SU-DHL-6 (cell line): ENCODE measurements around the gene CCRL2.
"Not testable (repeated sequence)": the region's sequence is repeated elsewhere in the genome, so short reads cannot be mapped to it uniquely, and the experiment has no call there.

Experiments
- H2AFZ ChIP-seq: fragments of 200-600 bp; sonication (generic); 2 replicates; pipeline ENCODE4 v1.6.1; 2014; ENCODE audit warnings: low read depth, mild to moderate bottlenecking, moderate library complexity, mixed read lengths, antibody characterized with exemption, low read length; ENCODE audit not compliant: severe bottlenecking
- H3F3A ChIP-seq: fragments of 200-600 bp; shearing (Covaris generic); 2 replicates; pipeline ENCODE4 v1.6.0; 2016; ENCODE audit warnings: antibody characterized with exemption, mild to moderate bottlenecking; ENCODE audit not compliant: insufficient read depth
- H3K27ac ChIP-seq: fragments of 200-600 bp; sonication (generic); 2 replicates; pipeline ENCODE4 v1.5.1; 2016; ENCODE audit warnings: low read depth, mild to moderate bottlenecking, low read length, moderate library complexity, mixed read lengths
- H3K27me3 ChIP-seq: fragments of 200-600 bp; sonication (generic), shearing (Covaris generic); 2 replicates; pipeline ENCODE4 v1.6.0; 2014; ENCODE audit warnings: mild to moderate bottlenecking, low read length
- H3K36me3 ChIP-seq: fragments of 200-600 bp; sonication (generic); 2 replicates; pipeline ENCODE4 v1.6.1; 2014; ENCODE audit warnings: mild to moderate bottlenecking, low read length, mixed read lengths
- H3K4me2 ChIP-seq: fragments of 300-600, 200-600 bp; shearing (Covaris generic), sonication (generic); 2 replicates; pipeline ENCODE4 v1.6.0; 2014; ENCODE audit warnings: low read length, low read depth, mild to moderate bottlenecking; ENCODE audit not compliant: poor library complexity, severe bottlenecking
- H3K4me3 ChIP-seq: fragments of 200-600 bp; sonication (generic); 2 replicates; pipeline ENCODE4 v1.5.1; 2014; ENCODE audit warnings: antibody characterized with exemption, low read length, mild to moderate bottlenecking, mixed read lengths; ENCODE audit not compliant: insufficient read depth, poor library complexity, severe bottlenecking
- H3K79me2 ChIP-seq: fragments of 200-600 bp; sonication (generic); 2 replicates; pipeline ENCODE4 v1.6.1; 2014; ENCODE audit warnings: mild to moderate bottlenecking, low read length, moderate library complexity; ENCODE audit not compliant: insufficient read depth
- H3K9ac ChIP-seq: fragments of 200-600 bp; sonication (generic); 2 replicates; pipeline ENCODE4 v1.7.0; 2014; ENCODE audit warnings: mild to moderate bottlenecking, low read length
- H3K9me2 ChIP-seq: fragments of 200-600 bp; sonication (generic); replicated peaks from 2 replicates; pipeline ENCODE4 v1.6.1; 2014; ENCODE audit warnings: low read length; ENCODE audit not compliant: insufficient read depth
- H3K9me3 ChIP-seq: fragments of 200-600 bp; sonication (generic); 2 replicates; pipeline ENCODE4 v1.6.1; 2014; ENCODE audit warnings: low read length, mixed read lengths; ENCODE audit not compliant: insufficient read depth
- H4K20me1 ChIP-seq: fragments of 200-600 bp; sonication (generic); 2 replicates; pipeline ENCODE4 v1.6.1; 2014; ENCODE audit warnings: low read depth, mild to moderate bottlenecking, antibody characterized with exemption, low read length, moderate library complexity, mixed read lengths
- CTCF ChIP-seq: fragments of 200-600 bp; sonication (generic); IDR thresholded peaks from one replicate; pipeline ENCODE4 v1.5.1; 2017; ENCODE audit warnings: antibody characterized with exemption, mild to moderate bottlenecking, low read length, moderate library complexity; ENCODE audit not compliant: insufficient read depth, poor library complexity, severe bottlenecking
- EZH2phosphoT487 ChIP-seq: fragments of 200-600 bp; sonication (generic), shearing (Covaris generic); conservative IDR thresholded peaks from 2 replicates; pipeline ENCODE4 v1.6.1; 2018; ENCODE audit warnings: mild to moderate bottlenecking, antibody characterized with exemption, low read length, moderate library complexity, mixed read lengths

Gene CCRL2

DNA sequence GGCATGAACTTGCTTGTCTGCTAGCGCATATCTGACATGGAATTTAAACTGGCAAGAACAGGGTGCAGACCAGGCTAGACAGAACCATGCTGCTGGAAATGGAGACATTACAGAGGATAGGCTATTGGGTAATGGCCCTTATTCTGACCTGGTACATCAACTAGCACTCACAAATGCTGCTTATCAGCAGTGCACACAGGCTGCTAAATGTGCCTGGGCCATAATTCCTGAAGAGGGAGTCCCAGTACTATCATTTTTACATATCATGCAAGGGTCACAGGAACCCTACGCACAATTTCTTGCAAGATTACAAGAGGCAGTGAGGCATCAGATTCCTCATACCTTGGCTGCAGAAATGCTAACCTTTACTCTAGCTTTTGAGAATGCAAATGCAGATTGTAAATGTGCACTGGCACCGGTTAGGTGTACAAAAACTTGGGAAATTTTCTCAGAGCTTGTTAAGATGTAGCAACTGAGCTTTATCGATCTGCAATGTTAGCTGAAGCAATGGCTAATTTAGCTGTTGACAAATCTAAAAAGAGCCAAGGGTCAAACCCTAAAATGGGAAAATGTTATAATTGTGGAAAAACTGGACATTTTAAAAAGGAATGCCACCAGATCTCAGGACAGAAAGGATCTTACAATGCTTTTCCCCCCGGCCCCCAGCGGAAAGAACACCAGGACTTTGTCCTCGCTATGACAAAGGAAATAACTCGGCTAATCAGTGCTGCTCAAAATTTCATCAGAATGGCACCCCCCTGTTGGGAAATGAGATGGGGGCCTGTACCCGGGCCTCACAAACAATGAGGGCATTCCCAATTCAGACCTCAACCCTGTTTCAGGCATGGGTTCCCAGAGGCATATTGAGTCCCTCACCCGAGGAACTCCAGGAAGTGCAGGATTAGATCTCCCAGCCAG is 21.1 kb downstream of the CCRL2 start:
- Histone ChIP-seq H3K27me3 (no peaks in the 10 kb centered on the region), H3K9me2 (no peaks in the 10 kb centered on the region), H3K9ac (no peak overlapping the region), H3K9me3 (peaks cover 6% of the 10 kb centered on the region; the same call in 1 of the 2 replicates), H4K20me1 (no peaks in the 10 kb centered on the region), H3K79me2 (no peaks in the 10 kb centered on the region), H3K36me3 (no peaks in the 10 kb centered on the region), H3K4me2 (no peak overlapping the region), H3K27ac (no peak overlapping the region), H2AFZ (no peak overlapping the region), H3K4me3 (no peak overlapping the region), H3F3A (no peaks in the 10 kb centered on the region)
- TF ChIP-seq EZH2phosphoT487 = no peak
- TF ChIP-seq CTCF = no peak

DNA sequence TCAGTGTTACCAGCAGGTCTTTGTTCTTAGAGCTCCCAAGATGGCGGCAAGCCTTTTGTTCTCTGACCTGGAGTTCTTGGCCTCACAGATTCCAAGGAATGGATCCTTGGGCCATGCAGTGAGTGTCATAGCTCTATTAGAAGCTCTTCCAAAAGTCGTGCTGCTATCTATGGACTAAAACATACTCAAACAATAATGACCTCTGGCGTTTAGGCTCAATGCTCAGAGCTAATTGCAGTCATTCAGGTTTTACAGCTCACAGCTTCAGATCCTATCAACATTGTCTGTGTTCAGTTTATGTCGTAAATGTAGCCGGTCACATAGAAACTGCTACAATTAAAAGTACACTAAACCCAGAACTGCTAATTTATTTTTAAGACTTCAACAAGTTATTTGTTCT is 22.2 kb downstream of the CCRL2 start:
- Histone ChIP-seq H3K4me2 (no peak overlapping the region), H3K36me3 (no peaks in the 10 kb centered on the region), H3K27me3 (no peaks in the 10 kb centered on the region), H4K20me1 (no peaks in the 10 kb centered on the region), H3K9me3 (peaks cover 6% of the 10 kb centered on the region; the same call in 1 of the 2 replicates), H3K4me3 (no peak overlapping the region), H3F3A (no peaks in the 10 kb centered on the region), H2AFZ (no peak overlapping the region), H3K9me2 (no peaks in the 10 kb centered on the region), H3K79me2 (no peaks in the 10 kb centered on the region), H3K9ac (no peak overlapping the region), H3K27ac (no peak overlapping the region)
- TF ChIP-seq EZH2phosphoT487 (no peak), CTCF (no peak)

DNA sequence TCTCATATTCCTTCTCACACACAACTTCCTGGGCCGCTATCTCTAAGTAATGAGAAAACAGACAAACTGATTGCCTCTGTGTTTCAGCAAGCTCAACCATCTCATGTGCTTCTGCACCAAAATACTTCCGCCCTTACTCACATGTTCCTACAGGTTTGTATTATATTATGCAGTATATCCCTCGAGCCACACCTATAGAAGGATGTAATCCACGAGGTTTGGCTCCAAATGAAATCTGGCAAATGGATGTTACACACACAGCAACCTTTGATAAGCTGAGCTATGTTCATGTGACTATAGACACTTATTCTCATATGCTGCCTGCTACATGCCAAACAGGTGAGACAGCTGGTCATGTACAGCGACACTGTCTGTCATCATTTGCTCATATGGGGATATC is 22.6 kb downstream of the CCRL2 start:
- Histone ChIP-seq H3K4me3 (no peak overlapping the region), H3K4me2 (no peak overlapping the region), H3K27ac (no peak overlapping the region), H3K9ac (no peak overlapping the region), H2AFZ (no peak overlapping the region), H3K9me2 (no peaks in the 10 kb centered on the region), H3K9me3 (peaks cover 6% of the 10 kb centered on the region; the same call in 1 of the 2 replicates), H3F3A (no peaks in the 10 kb centered on the region), H4K20me1 (no peaks in the 10 kb centered on the region), H3K79me2 (no peaks in the 10 kb centered on the region), H3K36me3 (no peaks in the 10 kb centered on the region), H3K27me3 (no peaks in the 10 kb centered on the region)
- TF ChIP-seq CTCF (no peak), EZH2phosphoT487 (no peak)

GRCh38 chr3:46430879-46431278 is 23.8 kb downstream of the CCRL2 start:
- not testable (repeated sequence) for H3K27me3 ChIP-seq, H3F3A ChIP-seq, H4K20me1 ChIP-seq

GRCh38 chr3:46431905-46432304 is 24.8 kb downstream of the CCRL2 start:
- not testable (repeated sequence) for H3K9ac ChIP-seq, H3K79me2 ChIP-seq, H4K20me1 ChIP-seq

More at GRCh38 chr3:46430879-46431278, 23.8 kb downstream of the CCRL2 start:
- H3K9me2 ChIP-seq, H3K4me3 ChIP-seq, H3K4me2 ChIP-seq, H3K9ac ChIP-seq, H3K9me3 ChIP-seq, H3K36me3 ChIP-seq, H3K27ac ChIP-seq, H2AFZ ChIP-seq, H3K79me2 ChIP-seq: not testable (repeated sequence)

More at GRCh38 chr3:46431905-46432304, 24.8 kb downstream of the CCRL2 start:
- H3K27ac ChIP-seq, H3F3A ChIP-seq, H3K9me3 ChIP-seq, H3K4me2 ChIP-seq, H2AFZ ChIP-seq, H3K27me3 ChIP-seq, H3K4me3 ChIP-seq, H3K9me2 ChIP-seq, H3K36me3 ChIP-seq: not testable (repeated sequence)
